H1 (cell line): ENCODE measurements around the gene TOR1B. TPM values are rescaled to one million over a fixed set of nuclear protein-coding genes. Genes with fewer than 3 reads are reported as not detected.

Experiments used
- CTCF ChIA-PET: fragments of 300-600 bp; sonication (Branson Sonifier 250); formaldehyde crosslinking; loops from one replicate; lab custom pipeline; 2021; ENCODE audit not compliant: partially characterized antibody; lab: Charles Lee
- POLR2A ChIA-PET: fragments of 300-600 bp; sonication (Branson Sonifier 250); formaldehyde crosslinking; loops from one replicate; lab custom pipeline; 2021; ENCODE audit warnings: inconsistent platforms; ENCODE audit not compliant: partially characterized antibody; lab: Charles Lee
- DNase-seq, 2 experiments: peaks; one replicate each; pipeline versions ENCODE4 v3.0.0 to v3.0.0-alpha.2; 2010 to 2022; ENCODE audit warnings: low spot score in 2 of 2, low read depth in 1 of 2, mixed read lengths in 1 of 2
- FAIRE-seq: peaks from 2 replicates; lab custom pipeline; 2011; peaks lifted over from hg19 to GRCh38; lab: Jason Lieb, UNC
- H2AFZ ChIP-seq: 2 replicates; pipeline ENCODE4 v1.8.1; 2012; ENCODE audit warnings: low read length, inconsistent platforms
- H2AK5ac ChIP-seq: 2 replicates; pipeline ENCODE4 v1.6.1; 2013; ENCODE audit warnings: low read depth, low read length
- H2BK120ac ChIP-seq: replicated peaks from 2 replicates; pipeline ENCODE3; 2013; ENCODE audit warnings: low read depth, low read length, inconsistent platforms
- H2BK12ac ChIP-seq: 2 replicates; pipeline ENCODE4 v1.6.1; 2013; ENCODE audit warnings: low read depth, low read length
- H2BK15ac ChIP-seq: 2 replicates; pipeline ENCODE4 v1.6.1; 2013; ENCODE audit warnings: low read length
- H2BK20ac ChIP-seq: 2 replicates; pipeline ENCODE4 v1.6.1; 2013; ENCODE audit warnings: low read length
- H2BK5ac ChIP-seq: 2 replicates; pipeline ENCODE4 v1.6.1; 2013; ENCODE audit warnings: low read depth, low read length
- H3K14ac ChIP-seq: 2 replicates; pipeline ENCODE4 v1.6.1; 2013; ENCODE audit warnings: inconsistent platforms; ENCODE audit not compliant: insufficient read length
- H3K18ac ChIP-seq: 2 replicates; pipeline ENCODE4 v1.6.1; 2013; ENCODE audit warnings: low read length; ENCODE audit errors: extremely low read depth
- H3K23ac ChIP-seq: 2 replicates; pipeline ENCODE4 v1.6.1; 2013; ENCODE audit warnings: inconsistent platforms; ENCODE audit not compliant: insufficient read length
- H3K23me2 ChIP-seq: 2 replicates; pipeline ENCODE4 v1.6.1; 2013; ENCODE audit warnings: low read depth, low read length
- H3K27ac ChIP-seq: 2 replicates; pipeline ENCODE4 v1.6.1; 2011; ENCODE audit warnings: low read depth, low read length, inconsistent platforms
- H3K27me3 ChIP-seq, 4 experiments: replicated peaks in 1 of 4; 1 replicate in 1 of 4; 2 replicates in 3 of 4; pipeline versions ENCODE4 v1.6.1 to v1.8.1; 2011 to 2013; ENCODE audit warnings: low read length in 3 of 4, mild to moderate bottlenecking in 3 of 4, inconsistent platforms in 2 of 4, mixed read lengths in 2 of 4, moderate library complexity in 1 of 4; ENCODE audit not compliant: control insufficient read depth in 3 of 4, insufficient read depth in 3 of 4; ENCODE audit errors: extremely low read depth in 1 of 4
- H3K36me3 ChIP-seq, 4 experiments: 2 replicates each; pipeline versions ENCODE4 v1.6.1 to v1.8.1; 2011 to 2013; ENCODE audit warnings: mild to moderate bottlenecking in 4 of 4, low read length in 3 of 4, moderate library complexity in 2 of 4, control low read depth in 1 of 4, inconsistent platforms in 1 of 4; ENCODE audit not compliant: insufficient read depth in 4 of 4, control insufficient read depth in 2 of 4
- H3K4ac ChIP-seq: replicated peaks from 2 replicates; pipeline ENCODE3; 2013; ENCODE audit warnings: low read length, low read depth, mixed read lengths, inconsistent platforms; ENCODE audit not compliant: insufficient read length
- H3K4me1 ChIP-seq, 4 experiments: replicated peaks in 1 of 4; 1 replicate in 1 of 4; 2 replicates in 3 of 4; pipeline versions ENCODE4 v1.6.1 to v1.8.1; 2011 to 2013; ENCODE audit warnings: low read length in 3 of 4, inconsistent platforms in 2 of 4, mixed read lengths in 1 of 4; ENCODE audit not compliant: insufficient read depth in 4 of 4, control insufficient read depth in 3 of 4
- H3K4me2 ChIP-seq, 2 experiments: 2 replicates each; pipeline versions ENCODE4 v1.6.1 to v1.8.1; 2011 to 2013; ENCODE audit warnings: low read depth in 2 of 2, low read length in 2 of 2, control low read depth in 1 of 2, inconsistent platforms in 1 of 2, mild to moderate bottlenecking in 1 of 2; ENCODE audit not compliant: insufficient read depth in 1 of 2
- H3K4me3 ChIP-seq, 4 experiments: fragments of 200-600, 300-600 bp in 1 of 4; sonication (generic), shearing (Covaris generic), sonication (Bioruptor Twin) in 1 of 4; 2 replicates each; pipeline versions ENCODE4 v1.5.1 to v1.8.1; 2011 to 2016; ENCODE audit warnings: low read length in 4 of 4, low read depth in 3 of 4, control low read depth in 2 of 4, inconsistent platforms in 2 of 4, mild to moderate bottlenecking in 2 of 4, mixed read lengths in 1 of 4, moderate library complexity in 1 of 4; ENCODE audit not compliant: insufficient read depth in 2 of 4; ENCODE audit errors: extremely low read depth in 1 of 4
- H3K56ac ChIP-seq: replicated peaks from 2 replicates; pipeline ENCODE3; 2013; ENCODE audit warnings: low read depth, mild to moderate bottlenecking, mixed read lengths, low read length, inconsistent platforms; ENCODE audit not compliant: insufficient read length
- H3K79me1 ChIP-seq: 2 replicates; pipeline ENCODE4 v1.6.1; 2013; ENCODE audit warnings: low read depth, low read length, control low read depth
- H3K79me2 ChIP-seq, 2 experiments: 2 replicates each; pipeline versions ENCODE4 v1.6.1 to v1.8.1; 2012 to 2013; ENCODE audit warnings: low read length in 2 of 2, mild to moderate bottlenecking in 2 of 2, inconsistent platforms in 1 of 2; ENCODE audit not compliant: insufficient read depth in 2 of 2, control insufficient read depth in 1 of 2
- H3K9ac ChIP-seq, 4 experiments: replicated peaks in 1 of 4; 1 replicate in 1 of 4; 2 replicates in 3 of 4; pipeline versions ENCODE4 v1.6.1 to v1.8.1; 2011 to 2013; ENCODE audit warnings: low read depth in 3 of 4, low read length in 3 of 4, control low read depth in 2 of 4, mild to moderate bottlenecking in 2 of 4, moderate library complexity in 2 of 4, inconsistent platforms in 1 of 4; ENCODE audit errors: extremely low read depth in 1 of 4
- H3K9me3 ChIP-seq, 2 experiments: 2 replicates each; pipeline versions ENCODE4 v1.6.1 to v1.8.1; 2012 to 2013; ENCODE audit warnings: mild to moderate bottlenecking in 2 of 2, moderate library complexity in 2 of 2, control low read depth in 1 of 2, inconsistent platforms in 1 of 2, low read depth in 1 of 2, low read length in 1 of 2, mixed read lengths in 1 of 2; ENCODE audit not compliant: insufficient read depth in 2 of 2
- H4K20me1 ChIP-seq, 2 experiments: replicated peaks in 1 of 2; 2 replicates each; pipeline versions ENCODE3 to v1.8.1; 2011 to 2013; ENCODE audit warnings: inconsistent platforms in 2 of 2, low read length in 2 of 2, mild to moderate bottlenecking in 1 of 2; ENCODE audit not compliant: insufficient read depth in 2 of 2, control insufficient read depth in 1 of 2
- H4K5ac ChIP-seq: 2 replicates; pipeline ENCODE4 v1.6.1; 2013; ENCODE audit warnings: low read length, low read depth, mixed read lengths, inconsistent platforms; ENCODE audit not compliant: insufficient read length
- H4K8ac ChIP-seq: 2 replicates; pipeline ENCODE4 v1.8.0; 2013; ENCODE audit warnings: mild to moderate bottlenecking, moderate library complexity, low read length, inconsistent platforms; ENCODE audit not compliant: insufficient read depth; ENCODE audit errors: extremely low read depth
- H4K91ac ChIP-seq: replicated peaks from 2 replicates; pipeline ENCODE3; 2013; ENCODE audit warnings: low read length, mixed read lengths, inconsistent platforms; ENCODE audit not compliant: insufficient read length
- CBX5 ChIP-seq: fragments of 300-800, 300-1000 bp; sonication (generic); IDR thresholded peaks from 2 replicates; pipeline ENCODE4 v1.7.1; 2016; ENCODE audit warnings: antibody characterized with exemption, low read length, low read depth
- CHD2 ChIP-seq: IDR thresholded peaks from 2 replicates; pipeline ENCODE4 v1.6.1; 2012; ENCODE audit warnings: low read length, improper control_type of control experiment
- EGR1 ChIP-seq: IDR thresholded peaks from 2 replicates; pipeline ENCODE4 v1.6.1; 2011; ENCODE audit warnings: low read depth, low read length, borderline replicate concordance
- GTF2F1 ChIP-seq: IDR thresholded peaks from 2 replicates; pipeline ENCODE4 v1.6.1; 2012; ENCODE audit warnings: low read depth, low read length, improper control_type of control experiment, borderline replicate concordance
- KDM1A ChIP-seq: fragments of 200-600, 300-600 bp; sonication (generic); IDR thresholded peaks from 2 replicates; pipeline ENCODE4 v1.7.1; 2016; ENCODE audit warnings: mild to moderate bottlenecking, low read length, borderline replicate concordance
- KDM5A ChIP-seq: fragments of 200-600 bp; IDR thresholded peaks from 2 replicates; pipeline ENCODE4 v1.7.1; 2012; ENCODE audit warnings: mild to moderate bottlenecking, low read length, inconsistent platforms, mixed read lengths
- POLR2AphosphoS5 ChIP-seq: IDR thresholded peaks from 2 replicates; pipeline ENCODE4 v1.6.1; 2011; ENCODE audit warnings: low read depth, low read length
- POU5F1 ChIP-seq: IDR thresholded peaks from 2 replicates; pipeline ENCODE4 v1.6.1; 2011; ENCODE audit warnings: low read depth, mild to moderate bottlenecking, low read length, moderate library complexity
- SAP30 ChIP-seq: fragments of 300-600 bp; sonication (generic); IDR thresholded peaks from 2 replicates; pipeline ENCODE4 v1.7.1; 2012; ENCODE audit warnings: low read length, moderate library complexity, mild to moderate bottlenecking, inconsistent platforms; ENCODE audit not compliant: insufficient read depth, insufficient replicate concordance
- SIRT6 ChIP-seq: IDR thresholded peaks from one replicate; pipeline ENCODE4 v1.7.1; 2012; ENCODE audit warnings: low read length, inconsistent platforms
- SRF ChIP-seq: IDR thresholded peaks from 2 replicates; pipeline ENCODE4 v1.6.1; 2011; ENCODE audit warnings: mild to moderate bottlenecking, low read depth, low read length, moderate library complexity
- TCF12 ChIP-seq: IDR thresholded peaks from 2 replicates; pipeline ENCODE4 v1.6.1; 2011; ENCODE audit warnings: low read depth, mild to moderate bottlenecking, low read length
- USF2 ChIP-seq: IDR thresholded peaks from 2 replicates; pipeline ENCODE4 v1.6.1; 2011; ENCODE audit warnings: low read length, improper control_type of control experiment
- WGBS, 2 experiments: shearing (Covaris generic) in 1 of 2; methylation state at CpG; one replicate each; pipeline versions ENCODE4 v1.1.6 to v1.1.7; 2013 to 2015; ENCODE audit warnings: low lambda C conversion rate in 2 of 2, mixed read lengths in 2 of 2, inconsistent platforms in 1 of 2, low coverage in 1 of 2, missing lambda C conversion rate in 1 of 2; ENCODE audit not compliant: insufficient replicate concordance in 2 of 2, insufficient coverage in 1 of 2, insufficient read length in 1 of 2; ENCODE audit errors: extremely low coverage in 1 of 2, missing lambda C conversion rate in 1 of 2; 5-methylcytosine and 5-hydroxymethylcytosine counted together
- polyA plus RNA-seq, 7 experiments: library from polyadenylated mRNA; depleted of rRNA in 3 of 7; stranded (reverse) in 5 of 7; unstranded in 2 of 7; fragments of >200 nt in 5 of 7; fragments of 200-250 nt in 2 of 7; gene quantifications; 1 replicate in 5 of 7; 2 replicates in 1 of 7; 4 replicates in 1 of 7; pipeline versions ENCODE4 v1.2.1 to v1.2.3, GENCODE V29; 2011 to 2013; ENCODE audit warnings: missing spikeins in 2 of 7, mixed read lengths in 2 of 7
- total RNA-seq: library from RNA; stranded (reverse); fragmentation: NEBNext Ultra II Directional; extraction: Animal tissue kit (Norgen Biotek cat#: 25700); gene quantifications from 2 replicates; pipeline ENCODE4 v1.2.1, GENCODE V29; 2021

TOR1B gene
- total and polyA plus RNA-seq, 2 of the 8 experiments (the other 6 are each of a cell fraction or from before 2014, with no cell fraction given), result 11.4 to 17.4 TPM

GRCh38 chr9:129785866-129786265, 17.1 kb upstream of the TOR1B start:
- H3K4me1 ChIP-seq, result no peaks in the 10 kb centered on the region
- H4K5ac ChIP-seq, result no peak overlapping the region
- no peak for DNase-seq
- FAIRE-seq, result no peak
- H4K91ac ChIP-seq, result no peak overlapping the region
- no peak overlapping the region for H2BK15ac ChIP-seq
- H2BK20ac ChIP-seq, result no peak overlapping the region
- no peaks in the 10 kb centered on the region for H3K79me1 ChIP-seq
- no peak overlapping the region for H3K4ac ChIP-seq
- H3K18ac ChIP-seq, result no peak overlapping the region
- 77% methylated on average over 1 of the region's 1 CpG; no CpG with 5 or more reads in 1 of the 2 experiments for WGBS, 2 experiments
- H3K79me2 ChIP-seq, result no peaks in the 10 kb centered on the region
- H2BK12ac ChIP-seq, result no peak overlapping the region
- H3K23ac ChIP-seq, result no peak overlapping the region
- no peak overlapping the region for H2BK5ac ChIP-seq
- H2AFZ ChIP-seq, result no peak overlapping the region
- no peak overlapping the region for H3K56ac ChIP-seq
- ChIA-PET POLR2A (interaction anchor here (2.1 kb wide), 1 partner anchor 48 kb away, joined by 4 read pairs; no protein-coding TSS in a partner anchor), CTCF (interaction anchor here (1.0 to 12.8 kb wide), 7 partner anchors 10 to 173 kb away, joined by 3 to 250 read pairs (median 11); no protein-coding TSS in a partner anchor)
- no peaks in the 10 kb centered on the region for H4K20me1 ChIP-seq
- no peaks in the 10 kb centered on the region for H3K23me2 ChIP-seq
- no peak overlapping the region for H4K8ac ChIP-seq
- H3K9me3 ChIP-seq, result no peaks in the 10 kb centered on the region
- H3K36me3 ChIP-seq, result no peaks in the 10 kb centered on the region
- H3K4me3 ChIP-seq, result no peak overlapping the region
- TF ChIP-seq KDM1A (no peak), TCF12 (no peak), SRF (no peak), KDM5A (no peak), CBX5 (no peak), SAP30 (no peak), GTF2F1 (no peak), POLR2AphosphoS5 (no peak), EGR1 (no peak), POU5F1 (no peak), CHD2 (no peak), USF2 (no peak), SIRT6 (no peak)
- no peaks in the 10 kb centered on the region for H3K27me3 ChIP-seq
- H2AK5ac ChIP-seq, result no peak overlapping the region
- H3K27ac ChIP-seq, result no peak overlapping the region
- H3K14ac ChIP-seq, result no peak overlapping the region
- H3K4me2 ChIP-seq, result no peak overlapping the region
- H2BK120ac ChIP-seq, result no peak overlapping the region
- peak overlapping the region in 1 of 4 experiments; percentile 51; a peak in 2 of 7 replicates for H3K9ac ChIP-seq
